Activated CD4-positive, alpha-beta T cell treated with anti-CD3 and anti-CD28 coated beads, Interleukin-2, amount 50 U/mL, for 16 hours (primary cell): ENCODE data around the gene PML.
"Not testable (repeated sequence)": the region's sequence is repeated elsewhere in the genome, so short reads cannot be mapped to it uniquely, and the experiment has no call there.

Source experiments
- DNase-seq: peaks from one replicate; pipeline ENCODE4 v3.0.0-alpha.2; 2020

The PML gene

DNA sequence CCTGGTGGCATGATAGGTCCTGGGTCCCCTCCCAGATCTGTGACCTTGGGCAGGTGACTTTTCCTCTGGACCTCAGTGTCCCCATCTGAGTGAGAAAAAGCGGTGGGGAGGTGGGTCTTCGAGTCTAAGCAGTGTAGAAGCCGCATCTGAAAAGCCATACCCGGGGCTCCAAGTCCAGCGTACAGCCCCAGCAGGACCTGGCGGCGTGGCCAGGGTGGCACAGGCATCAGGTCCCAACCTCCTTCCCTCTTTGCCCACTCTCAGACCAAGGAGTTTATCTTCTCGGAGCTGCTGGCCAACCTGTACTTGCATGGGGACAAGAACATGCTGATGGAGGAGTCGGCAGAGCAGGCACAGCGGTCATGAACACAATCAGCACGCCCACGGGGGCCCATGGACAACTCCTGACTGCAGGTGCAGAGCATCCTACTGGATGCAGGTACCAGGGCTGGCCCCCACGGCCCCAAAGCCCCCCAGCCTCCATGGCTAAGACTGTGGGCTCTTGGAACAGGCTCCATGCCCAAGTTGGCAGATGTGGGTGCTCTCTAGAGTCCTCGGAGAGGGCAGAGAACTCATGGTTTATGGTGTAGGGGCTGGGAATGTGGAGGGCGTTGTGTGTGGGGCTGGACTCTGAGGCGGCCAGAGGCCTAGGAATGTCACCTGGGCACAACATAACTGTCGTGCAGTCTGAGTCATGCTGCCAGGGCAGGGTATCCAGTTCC is 69.1 kb downstream of the PML start:
- DNase-seq: not testable (repeated sequence)

DNA sequence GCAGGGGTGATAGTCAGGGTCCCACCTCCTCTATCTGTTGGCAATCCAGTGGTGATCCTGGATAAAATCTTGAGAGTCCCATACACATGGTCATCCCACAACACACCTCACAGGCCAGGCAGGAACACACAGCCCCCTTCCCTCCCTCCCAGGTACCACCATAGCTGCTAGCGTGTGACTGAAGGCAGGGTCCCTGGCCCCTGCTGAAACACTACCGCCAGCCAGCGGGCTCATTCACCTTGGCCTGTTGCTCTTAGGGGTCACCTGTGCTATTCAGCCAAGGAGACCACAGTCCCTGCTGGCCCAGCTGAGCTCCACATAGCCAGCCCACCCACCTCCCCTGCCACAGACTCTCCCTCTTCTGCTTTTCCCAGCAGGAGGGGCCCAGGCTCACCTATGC is 69.7 kb downstream of the PML start:
- DNase-seq: not testable (repeated sequence)

DNA sequence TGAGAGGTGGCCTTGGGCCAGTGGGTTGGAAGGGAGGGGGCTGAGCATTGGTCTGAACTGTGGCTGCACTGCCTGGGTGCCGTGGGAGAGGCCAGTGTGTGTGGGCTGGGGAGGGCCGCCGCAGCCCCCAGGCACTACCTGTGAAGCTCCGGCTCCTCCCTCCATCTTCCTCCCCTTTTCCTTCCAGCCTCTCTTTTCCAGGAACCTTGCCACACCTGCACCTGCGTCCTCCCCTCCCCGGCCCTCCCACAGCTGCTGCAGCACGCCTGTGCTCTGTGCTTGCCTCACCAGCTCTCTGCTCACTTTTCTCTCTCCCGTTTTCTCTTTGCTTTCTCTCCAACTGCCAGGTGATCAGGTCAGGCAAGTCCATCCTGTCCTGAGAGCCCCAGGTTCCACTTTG is 70.3 kb downstream of the PML start:
- DNase-seq: not testable (repeated sequence)

DNA sequence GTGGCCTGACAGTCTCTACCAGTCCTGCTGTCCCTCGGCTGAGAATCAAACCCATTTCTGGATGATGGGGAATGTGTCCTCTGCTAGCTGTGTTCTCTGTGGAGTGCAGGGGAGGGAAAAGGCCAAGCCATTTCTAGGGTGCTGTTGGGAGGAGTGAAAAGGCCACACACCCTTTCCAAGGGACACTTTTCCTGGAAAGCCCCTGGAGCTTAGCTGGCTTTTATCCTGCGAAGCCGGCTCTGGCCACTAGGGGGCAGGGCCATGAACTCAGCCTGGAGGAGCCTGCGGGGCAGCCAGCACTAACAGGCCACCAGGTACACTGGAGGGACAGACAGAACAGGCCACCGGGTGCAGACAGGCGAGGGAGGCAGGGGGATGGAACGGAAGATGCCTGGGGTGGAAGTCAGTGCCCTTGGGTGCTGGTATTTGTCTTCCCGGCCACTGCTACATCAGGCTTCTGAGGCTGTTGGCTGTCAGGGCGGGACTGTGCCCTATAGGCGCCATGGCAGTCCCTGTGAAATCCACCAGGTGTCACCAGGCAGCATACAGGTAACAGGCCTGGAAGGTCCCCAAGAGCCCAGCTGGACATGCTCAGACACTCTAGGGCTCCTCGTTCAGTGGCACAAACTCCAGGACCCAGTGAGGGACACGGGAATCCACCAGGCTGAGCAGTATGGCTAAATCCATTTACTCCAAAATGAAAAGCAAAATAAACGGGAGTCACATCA is 71.3 kb downstream of the PML start:
- DNase-seq: peak; percentile 43

DNA sequence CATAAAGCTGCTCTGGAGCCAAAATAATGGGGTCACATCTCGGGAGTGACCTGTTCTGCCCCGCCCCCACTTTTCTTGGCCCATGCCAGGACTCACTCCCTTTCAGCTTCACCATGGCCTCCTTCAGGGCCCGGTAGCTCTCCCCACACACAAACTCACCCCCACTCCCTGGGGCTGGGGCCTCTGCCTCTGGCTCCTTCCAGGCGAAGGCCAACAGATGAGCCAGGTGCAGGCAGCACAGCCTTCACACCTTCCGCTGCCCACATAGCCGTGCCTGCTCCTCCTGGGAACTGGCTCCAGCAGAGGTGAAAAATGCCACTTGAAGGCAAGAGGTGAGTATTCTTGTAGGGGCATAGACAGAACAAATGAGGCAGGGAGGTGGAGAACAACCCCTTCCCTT is 77.1 kb downstream of the PML start:
- not testable (repeated sequence) for DNase-seq

DNA sequence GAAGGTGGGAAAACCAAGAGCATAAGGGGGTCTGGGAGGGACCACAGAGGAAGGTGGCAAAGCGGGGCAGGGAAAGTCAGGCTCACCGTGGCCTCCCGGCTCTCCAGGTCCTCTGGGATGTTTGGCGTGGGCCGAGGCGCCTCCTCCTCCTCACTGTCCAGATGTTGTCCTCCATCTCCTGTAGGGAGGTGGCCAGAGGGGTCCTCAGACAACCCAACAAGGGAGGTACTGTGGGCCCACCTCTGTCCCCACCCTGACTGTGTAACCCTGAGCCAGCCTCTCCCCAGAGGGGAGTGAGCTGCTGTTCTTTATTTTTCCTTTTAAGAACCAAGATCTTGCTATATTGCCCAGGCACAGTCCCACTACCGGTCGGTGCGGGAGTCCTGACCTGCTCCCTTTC is 77.6 kb downstream of the PML start:
- not testable (repeated sequence) for DNase-seq

DNA sequence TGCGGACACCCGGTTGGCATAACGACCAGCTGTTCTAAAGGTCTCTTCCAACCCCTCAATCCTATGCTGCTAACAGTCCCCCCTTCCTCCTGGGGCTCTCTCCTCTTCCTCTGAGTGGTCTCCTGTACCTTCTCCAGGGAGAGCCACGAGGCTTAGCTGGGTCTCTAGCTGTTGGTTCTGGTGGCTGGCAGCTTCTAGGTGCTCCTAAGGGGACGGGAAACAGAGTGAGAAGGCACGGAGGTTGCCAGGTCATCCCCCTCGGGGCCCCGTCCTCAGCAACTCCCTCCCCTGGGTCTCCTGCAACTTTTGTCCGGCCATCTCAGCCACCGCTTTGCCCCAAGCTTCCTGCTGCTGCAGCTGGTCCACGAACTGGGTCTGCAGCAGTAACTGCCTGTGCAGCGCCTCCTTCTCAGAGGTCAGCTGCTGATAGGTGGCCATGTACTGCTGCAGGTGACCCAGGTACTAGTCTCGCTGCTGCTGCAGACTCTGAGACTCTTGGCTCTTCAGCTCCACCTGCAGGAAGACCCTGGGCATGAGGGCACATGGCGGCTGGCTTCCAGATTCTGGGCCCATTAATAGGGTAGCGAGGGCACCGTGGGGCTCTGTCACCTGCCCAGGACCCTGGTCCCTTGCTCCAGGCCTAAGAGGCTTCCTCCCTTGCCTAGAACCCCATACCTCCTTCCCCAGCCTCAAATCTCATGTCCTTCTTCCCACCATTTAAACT is 78.3 kb downstream of the PML start:
- DNase-seq: peak; percentile 38

DNA sequence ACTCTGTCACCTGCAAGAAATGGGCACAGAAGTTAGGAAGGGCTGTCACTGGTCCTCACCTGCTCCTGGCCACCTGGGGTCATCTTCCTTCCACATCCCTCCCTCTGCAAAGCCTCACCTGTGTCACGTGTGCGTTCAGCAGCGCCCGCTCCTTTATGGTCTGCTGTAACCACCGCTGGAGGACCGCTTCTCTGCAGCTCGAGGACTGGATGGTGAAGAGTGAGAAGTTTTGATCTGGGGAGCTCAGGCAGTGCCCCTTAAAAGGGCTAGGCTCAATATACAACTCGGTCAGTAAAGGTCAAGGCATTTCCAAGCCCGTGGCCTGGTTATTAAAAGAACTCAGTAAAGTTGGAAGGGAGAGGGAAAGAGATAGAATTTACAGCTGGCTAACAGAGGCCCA is 81.3 kb downstream of the PML start:
- DNase-seq: not testable (repeated sequence)

DNA sequence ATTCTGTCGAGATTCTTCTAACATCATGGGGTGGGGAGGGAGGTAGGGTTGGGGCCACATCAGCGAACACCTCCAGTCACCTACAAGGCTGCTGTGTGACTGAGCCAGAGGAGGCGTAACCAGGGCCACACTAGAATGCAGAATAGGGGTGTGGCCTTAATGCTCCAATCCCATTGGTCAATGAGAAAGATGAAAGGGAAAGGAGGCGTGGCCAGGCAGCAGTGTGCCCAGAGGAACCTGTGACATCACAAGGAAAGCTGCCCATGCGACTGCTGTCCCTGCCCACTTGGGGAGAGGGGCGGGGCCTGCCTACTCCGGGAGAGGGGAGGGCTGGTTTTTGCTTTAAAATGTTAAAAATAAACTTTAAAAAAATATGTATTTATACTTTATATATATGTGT is 87.9 kb downstream of the PML start, which contains the start of gene GOLGA6A:
TSS of gene GOLGA6A (minus strand) at position 101 of the 400 bp plus-strand sequence. CDS start at position 60, 41 bp downstream.
- DNase-seq: not testable (repeated sequence)

DNA sequence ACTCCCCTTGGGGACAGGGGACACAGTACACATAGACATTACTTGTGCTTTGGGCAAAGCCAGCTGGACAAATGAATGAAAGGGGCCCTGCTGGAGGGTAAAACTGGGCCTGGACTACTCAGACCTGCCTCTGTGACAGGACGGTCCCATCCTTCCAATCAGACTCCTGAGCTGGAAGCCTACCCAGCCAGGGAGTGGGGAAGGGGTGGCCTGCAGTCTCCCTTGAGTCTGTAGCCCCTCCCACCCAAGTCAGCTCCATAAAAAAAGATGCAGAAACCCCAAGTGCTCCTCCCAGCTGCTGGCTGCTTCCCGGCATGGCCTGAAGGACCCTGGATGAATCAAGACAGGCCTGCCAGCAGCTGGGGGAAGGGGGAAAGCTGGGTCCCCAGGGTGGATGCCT is 100.1 kb downstream of the PML start:
- DNase-seq: not testable (repeated sequence)

DNA sequence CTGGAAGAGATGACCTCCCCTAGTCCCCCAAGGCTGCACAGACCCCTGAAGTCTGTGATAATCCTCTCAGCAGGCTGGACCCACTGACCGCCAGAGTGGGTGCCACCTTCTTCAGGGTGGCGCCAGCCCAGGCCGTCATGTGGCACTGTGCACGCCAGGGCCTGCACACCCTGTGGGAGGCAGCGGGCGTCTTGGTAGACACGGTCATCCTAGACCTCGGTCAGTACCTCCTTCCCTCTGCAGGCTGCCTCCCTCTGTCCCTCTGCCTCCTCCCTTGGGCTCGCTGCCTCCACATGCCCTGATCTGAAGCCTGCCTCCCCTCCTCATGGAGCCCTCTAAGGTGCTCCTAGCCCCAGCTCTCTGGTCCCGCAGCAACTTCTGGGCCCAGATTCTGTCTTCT is 101.1 kb downstream of the PML start:
- not testable (repeated sequence) for DNase-seq

DNA sequence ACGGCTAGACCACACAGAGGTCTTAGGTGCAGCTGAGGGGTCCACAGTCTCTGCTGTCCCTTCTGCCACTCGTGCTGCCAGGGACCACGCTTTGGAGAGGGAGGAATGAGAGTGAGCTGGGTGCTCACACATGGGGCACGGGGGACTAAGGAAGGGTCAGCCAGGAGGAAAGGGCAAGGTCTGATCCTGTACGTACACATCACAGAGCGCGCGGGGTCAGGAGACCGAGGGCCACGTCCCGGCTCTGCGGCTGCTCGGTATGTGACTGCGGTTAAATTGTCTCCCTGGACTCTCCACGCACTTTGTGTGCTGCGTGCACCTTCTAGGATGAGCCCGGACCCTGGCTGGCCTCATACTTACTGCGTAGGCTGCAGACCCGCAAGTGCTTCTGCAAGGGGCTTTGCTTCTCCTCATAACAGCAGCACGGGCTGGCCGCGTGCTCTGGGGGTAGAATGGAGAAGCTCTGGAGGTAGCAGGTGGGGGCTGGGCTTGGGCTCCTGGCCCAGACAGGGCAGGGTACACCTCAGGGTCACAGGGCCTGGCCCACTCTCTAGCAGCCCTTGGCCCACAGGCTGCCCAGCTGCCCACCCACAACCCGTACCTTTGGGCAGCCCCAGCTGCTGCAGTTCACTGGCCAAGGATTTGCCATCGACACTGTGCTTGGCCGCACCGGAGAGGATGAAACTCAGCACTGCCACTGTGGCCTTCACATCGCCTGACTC is 102.4 kb downstream of the PML start:
- not testable (repeated sequence) for DNase-seq
